OCI-LY7 (cell line): ENCODE measurements around the gene TNS1. TPM values are rescaled to one million over a fixed set of nuclear protein-coding genes. Genes with fewer than 3 reads are reported as not detected.

ENCODE experiments used
- BruUV-seq: library from RNA; stranded (reverse); fragments of 400-500 nt; replicated peaks from 2 replicates; lab custom pipeline; 2021; lab: Mats Ljungman, UMichigan
- CTCF ChIA-PET: fragments of 300-600 bp; sonication (Branson Sonifier 250); formaldehyde crosslinking; loops from one replicate; lab custom pipeline; 2022; ENCODE audit warnings: antibody characterized with exemption; ENCODE audit not compliant: unreplicated experiment; lab: Charles Lee
- POLR2A ChIA-PET: fragments of 300-600 bp; sonication (Branson Sonifier 250); formaldehyde crosslinking; loops from one replicate; lab custom pipeline; 2022; ENCODE audit warnings: antibody characterized with exemption; lab: Charles Lee
- DNase-seq: peaks from one replicate; pipeline ENCODE4 v3.0.0-alpha.2; 2015; ENCODE audit warnings: low spot score
- H2AFZ ChIP-seq: fragments of 200-600 bp; sonication (generic), shearing (Covaris generic); 2 replicates; pipeline ENCODE4 v1.6.1; 2014; ENCODE audit warnings: mild to moderate bottlenecking, antibody characterized with exemption, low read length, moderate library complexity
- H3K27ac ChIP-seq: fragments of 200-600 bp; sonication (generic); 2 replicates; pipeline ENCODE4 v1.5.1; 2014; ENCODE audit warnings: mixed run types, low read depth, mild to moderate bottlenecking, moderate library complexity, low read length, inconsistent platforms; ENCODE audit not compliant: poor library complexity, severe bottlenecking
- H3K36me3 ChIP-seq: fragments of 200-600 bp; sonication (generic); 2 replicates; pipeline ENCODE4 v1.6.1; 2014; ENCODE audit warnings: mild to moderate bottlenecking, antibody characterized with exemption, low read length, moderate library complexity, mixed read lengths; ENCODE audit not compliant: insufficient read depth
- H3K4me1 ChIP-seq: fragments of 200-600 bp; sonication (generic); 2 replicates; pipeline ENCODE4 v1.5.1; 2014; ENCODE audit warnings: mild to moderate bottlenecking, low read length; ENCODE audit not compliant: insufficient read depth, poor library complexity, severe bottlenecking
- H3K4me2 ChIP-seq: fragments of 200-600 bp; sonication (generic); 2 replicates; pipeline ENCODE4 v1.6.1; 2014; ENCODE audit warnings: mild to moderate bottlenecking, low read length
- H3K4me3 ChIP-seq: fragments of 200-600 bp; sonication (generic); 2 replicates; pipeline ENCODE4 v1.5.1; 2014; ENCODE audit warnings: mild to moderate bottlenecking, low read depth, low read length; ENCODE audit not compliant: poor library complexity, severe bottlenecking
- H3K79me2 ChIP-seq: fragments of 200-600 bp; sonication (generic); 2 replicates; pipeline ENCODE4 v1.6.1; 2016; ENCODE audit warnings: low read depth, mild to moderate bottlenecking, low read length, moderate library complexity, mixed read lengths; ENCODE audit not compliant: insufficient read depth
- H3K9me2 ChIP-seq: fragments of 200-600 bp; sonication (generic); 2 replicates; pipeline ENCODE4 v1.6.1; 2016; ENCODE audit warnings: mild to moderate bottlenecking, low read length, mixed read lengths; ENCODE audit not compliant: insufficient read depth
- H3K9me3 ChIP-seq: fragments of 200-600 bp; sonication (generic); 2 replicates; pipeline ENCODE4 v1.6.1; 2014; ENCODE audit warnings: mild to moderate bottlenecking, mixed run types, low read length, mixed read lengths
- H4K20me1 ChIP-seq: fragments of 200-600 bp; sonication (generic); 2 replicates; pipeline ENCODE4 v1.6.1; 2014; ENCODE audit warnings: mild to moderate bottlenecking, antibody characterized with exemption, low read length, moderate library complexity, mixed read lengths; ENCODE audit not compliant: insufficient read depth
- EZH2phosphoT487 ChIP-seq: fragments of 200-600 bp; sonication (generic); IDR thresholded peaks from 2 replicates; pipeline ENCODE4 v1.6.1; 2018; ENCODE audit warnings: low read depth, borderline replicate concordance, mild to moderate bottlenecking, mixed run types, antibody characterized with exemption, low read length, moderate library complexity, mixed read lengths
- intact Hi-C: fragments of 100-400 bp; cut with micrococcal nuclease; formaldehyde crosslinking; loops from one replicate; pipeline ENCODE4 v1.10.0; 2022; ENCODE audit not compliant: unreplicated experiment
- total RNA-seq, 2 experiments: library from RNA; depleted of rRNA in 1 of 2; stranded (reverse); fragments of >200 nt in 1 of 2; shearing (Covaris generic) in 1 of 2; gene quantifications; 2 replicates each; pipeline ENCODE4 v1.2.3, GENCODE V29; 2014 to 2022
- TF ChIP-seq, protein P1 (sequence below): fragments of 200-600 bp; sonication (generic); conservative IDR thresholded peaks from 2 replicates; pipeline ENCODE4 v1.5.1; 2014; ENCODE audit warnings: mild to moderate bottlenecking, antibody characterized with exemption, low read length, moderate library complexity, mixed read lengths

The TNS1 gene
- total RNA-seq, 2 experiments from 2014 or later = not detected

GRCh38 chr2:218005028-218005427 is 2.2 kb upstream of the TNS1 start:
- Histone ChIP-seq H2AFZ (no peak overlapping the region), H3K36me3 (no peaks in the 10 kb centered on the region), H3K27ac (no peak overlapping the region), H3K9me3 (no peaks in the 10 kb centered on the region), H3K4me1 (no peaks in the 10 kb centered on the region), H3K4me3 (no peak overlapping the region), H3K9me2 (no peaks in the 10 kb centered on the region), H3K4me2 (no peak overlapping the region), H3K79me2 (no peaks in the 10 kb centered on the region), H4K20me1 (no peaks in the 10 kb centered on the region)
- CTCF ChIA-PET = no interaction called here
- no TSS peak for BruUV-seq
- POLR2A ChIA-PET = no interaction called here
- no peak for DNase-seq
- TF ChIP-seq EZH2phosphoT487 = no peak
- TF ChIP-seq, protein P1, sequence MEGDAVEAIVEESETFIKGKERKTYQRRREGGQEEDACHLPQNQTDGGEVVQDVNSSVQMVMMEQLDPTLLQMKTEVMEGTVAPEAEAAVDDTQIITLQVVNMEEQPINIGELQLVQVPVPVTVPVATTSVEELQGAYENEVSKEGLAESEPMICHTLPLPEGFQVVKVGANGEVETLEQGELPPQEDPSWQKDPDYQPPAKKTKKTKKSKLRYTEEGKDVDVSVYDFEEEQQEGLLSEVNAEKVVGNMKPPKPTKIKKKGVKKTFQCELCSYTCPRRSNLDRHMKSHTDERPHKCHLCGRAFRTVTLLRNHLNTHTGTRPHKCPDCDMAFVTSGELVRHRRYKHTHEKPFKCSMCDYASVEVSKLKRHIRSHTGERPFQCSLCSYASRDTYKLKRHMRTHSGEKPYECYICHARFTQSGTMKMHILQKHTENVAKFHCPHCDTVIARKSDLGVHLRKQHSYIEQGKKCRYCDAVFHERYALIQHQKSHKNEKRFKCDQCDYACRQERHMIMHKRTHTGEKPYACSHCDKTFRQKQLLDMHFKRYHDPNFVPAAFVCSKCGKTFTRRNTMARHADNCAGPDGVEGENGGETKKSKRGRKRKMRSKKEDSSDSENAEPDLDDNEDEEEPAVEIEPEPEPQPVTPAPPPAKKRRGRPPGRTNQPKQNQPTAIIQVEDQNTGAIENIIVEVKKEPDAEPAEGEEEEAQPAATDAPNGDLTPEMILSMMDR = no peak
- intact Hi-C loops = no loop called here

DNA sequence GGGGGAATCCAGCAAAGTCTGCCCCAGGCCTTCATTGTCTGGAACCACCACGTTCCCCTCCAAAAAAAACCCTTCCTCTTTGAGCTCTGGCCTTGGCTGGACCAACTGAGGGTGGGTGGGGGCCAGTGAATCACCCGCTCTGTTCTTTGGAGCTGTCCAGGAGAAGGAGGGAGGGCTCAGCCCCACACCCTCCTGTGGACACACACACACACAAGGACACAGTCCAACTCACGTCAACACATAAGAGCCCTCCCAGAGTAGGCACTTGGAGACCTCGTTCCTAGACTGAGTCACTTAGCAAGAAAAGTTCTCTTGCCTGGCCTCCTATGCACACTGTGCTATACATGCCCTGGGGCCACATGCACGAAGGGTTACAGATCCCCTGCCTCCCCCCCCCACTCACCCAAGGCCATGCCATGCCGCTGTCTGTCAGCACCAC is 1.2 kb upstream of the TNS1 start:
- BruUV-seq = no TSS peak
- no peak overlapping the region for H2AFZ ChIP-seq
- H3K79me2 ChIP-seq = no peaks in the 10 kb centered on the region
- TF ChIP-seq, protein P1 = no peak
- no peak for TF ChIP-seq EZH2phosphoT487
- H4K20me1 ChIP-seq = no peaks in the 10 kb centered on the region
- CTCF ChIA-PET = no interaction called here
- no peak overlapping the region for H3K4me3 ChIP-seq
- DNase-seq = no peak
- no peaks in the 10 kb centered on the region for H3K9me3 ChIP-seq
- intact Hi-C loops = no loop called here
- POLR2A ChIA-PET = no interaction called here
- no peak overlapping the region for H3K4me2 ChIP-seq
- H3K36me3 ChIP-seq = no peaks in the 10 kb centered on the region
- no peak overlapping the region for H3K27ac ChIP-seq
- no peaks in the 10 kb centered on the region for H3K4me1 ChIP-seq
- no peaks in the 10 kb centered on the region for H3K9me2 ChIP-seq

DNA sequence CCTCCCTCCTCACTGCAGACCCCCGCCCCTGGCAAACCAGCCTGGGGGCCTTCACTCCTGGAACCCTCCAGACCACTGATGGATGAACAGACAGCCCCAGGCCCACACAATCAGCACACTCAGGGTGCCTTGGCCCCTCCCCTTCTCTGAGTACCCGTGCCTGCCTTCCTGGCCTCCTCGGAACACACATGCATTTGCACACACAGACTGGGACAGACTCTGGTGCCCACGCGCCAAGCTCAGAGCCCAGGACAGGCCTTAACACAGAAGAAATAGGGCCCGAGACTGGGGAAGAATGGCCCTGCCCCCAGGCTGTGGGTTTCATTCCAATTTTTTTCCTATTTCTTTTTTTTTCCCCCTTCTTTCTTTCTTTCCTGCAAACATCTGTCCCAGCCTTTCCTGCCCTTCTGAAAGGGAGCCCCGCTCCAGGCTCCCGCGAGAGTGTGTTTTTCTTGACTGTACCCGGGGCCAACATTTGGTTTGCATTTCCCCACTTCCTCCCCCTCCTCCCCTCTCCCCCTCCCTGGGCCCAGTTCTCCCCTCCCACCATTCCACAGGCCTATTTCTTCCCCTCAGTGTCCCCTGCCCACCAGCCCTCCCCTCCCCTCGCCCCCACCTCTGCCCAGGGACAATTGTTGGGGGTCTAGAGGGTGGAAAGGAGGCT is 618 bp upstream of the TNS1 start:
- no peak overlapping the region for H3K27ac ChIP-seq
- no peak for DNase-seq
- ChIA-PET POLR2A (no interaction called here), CTCF (no interaction called here)
- no peaks in the 10 kb centered on the region for H3K36me3 ChIP-seq
- no peak for TF ChIP-seq EZH2phosphoT487
- TF ChIP-seq, protein P1 = no peak
- H3K9me2 ChIP-seq = no peaks in the 10 kb centered on the region
- no peaks in the 10 kb centered on the region for H3K9me3 ChIP-seq
- H3K4me2 ChIP-seq = no peak overlapping the region
- no peaks in the 10 kb centered on the region for H3K4me1 ChIP-seq
- H2AFZ ChIP-seq = no peak overlapping the region
- intact Hi-C loops = no loop called here
- H3K79me2 ChIP-seq = no peaks in the 10 kb centered on the region
- H3K4me3 ChIP-seq = no peak overlapping the region
- no TSS peak for BruUV-seq
- no peaks in the 10 kb centered on the region for H4K20me1 ChIP-seq
